Ovary (tissue), 3 donors: ENCODE measurements around the gene PIK3AP1.

Source experiments
- CTCF ChIP-seq, 3 donors: fragments of 450-650 bp in 2 of 3; fragments of 200-600 bp in 1 of 3; IDR thresholded peaks; one replicate each; pipeline versions ENCODE4 v1.5.1 to v1.8.0; 2016 to 2022; ENCODE audit warnings: antibody characterized with exemption in 3 of 3, mild to moderate bottlenecking in 1 of 3
- POLR2A ChIP-seq: fragments of 450-650 bp; IDR thresholded peaks from one replicate; pipeline ENCODE4 v1.6.1; 2017; ENCODE audit warnings: antibody characterized with exemption, mild to moderate bottlenecking, moderate library complexity
- donor health status: DM: no; HTN: no; CAD: no.

- TF ChIP-seq POLR2A (no peak), CTCF (IDR thresholded peaks at IDR 0.05) (no peak)
These were observed 134.4 kb downstream of the PIK3AP1 start for GRCh38 chr10:96585736-96586418.
